ENCODE measurements around the gene PDZRN3. TPM values are rescaled to one million over a fixed set of nuclear protein-coding genes. Genes with fewer than 3 reads are reported as not detected.

Gene PDZRN3
- total RNA-seq, 1 donor from 2014 or later, result 1.3 TPM

GRCh38 chr3:73618461-73618860 is 6.3 kb downstream of the PDZRN3 start:
- TF ChIP-seq CTCF (IDR thresholded peaks at IDR 0.05; ENCODE audit: unreplicated experiment), result no peak
- H3K27me3 Mint-ChIP-seq (ENCODE audit: unreplicated experiment), result peaks cover 8% of the 10 kb centered on the region
- no peaks in the 10 kb centered on the region for H3K4me1 Mint-ChIP-seq (ENCODE audit: unreplicated experiment)
- H3K9me3 Mint-ChIP-seq (ENCODE audit: unreplicated experiment), result no peaks in the 10 kb centered on the region
- no peak for DNase-seq (ENCODE audit: low spot score)
- H3K27ac Mint-ChIP-seq (ENCODE audit: unreplicated experiment), result no peak overlapping the region
- no peak overlapping the region for H3K4me3 Mint-ChIP-seq (ENCODE audit: unreplicated experiment)
- H3K36me3 Mint-ChIP-seq (ENCODE audit: low read depth, unreplicated experiment), result no peaks in the 10 kb centered on the region

- H3K27ac Mint-ChIP-seq (ENCODE audit: unreplicated experiment), result no peak overlapping the region
- H3K4me1 Mint-ChIP-seq (ENCODE audit: unreplicated experiment), result no peaks in the 10 kb centered on the region
- peaks cover 6% of the 10 kb centered on the region for H3K27me3 Mint-ChIP-seq (ENCODE audit: unreplicated experiment)
- H3K4me3 Mint-ChIP-seq (ENCODE audit: unreplicated experiment), result no peak overlapping the region
- H3K36me3 Mint-ChIP-seq (ENCODE audit: low read depth, unreplicated experiment), result no peaks in the 10 kb centered on the region
- no peak for DNase-seq (ENCODE audit: low spot score)
- TF ChIP-seq CTCF (IDR thresholded peaks at IDR 0.05; ENCODE audit: unreplicated experiment), result no peak
- no peaks in the 10 kb centered on the region for H3K9me3 Mint-ChIP-seq (ENCODE audit: unreplicated experiment)
Observed at GRCh38 chr3:73616056-73616455, 8.7 kb downstream of the PDZRN3 start.

- H3K4me3 Mint-ChIP-seq (ENCODE audit: unreplicated experiment), result no peak overlapping the region
- DNase-seq (ENCODE audit: low spot score), result no peak
- H3K27ac Mint-ChIP-seq (ENCODE audit: unreplicated experiment), result no peak overlapping the region
- H3K4me1 Mint-ChIP-seq (ENCODE audit: unreplicated experiment), result no peaks in the 10 kb centered on the region
- H3K27me3 Mint-ChIP-seq (ENCODE audit: unreplicated experiment), result peaks cover 4% of the 10 kb centered on the region
- no peaks in the 10 kb centered on the region for H3K36me3 Mint-ChIP-seq (ENCODE audit: low read depth, unreplicated experiment)
- TF ChIP-seq CTCF (IDR thresholded peaks at IDR 0.05; ENCODE audit: unreplicated experiment), result no peak
- H3K9me3 Mint-ChIP-seq (ENCODE audit: unreplicated experiment), result no peaks in the 10 kb centered on the region
Observed at GRCh38 chr3:73614419-73614818, 10.3 kb downstream of the PDZRN3 start.

- Mint-ChIP-seq H3K27me3 (ENCODE audit: unreplicated experiment) (no peaks in the 10 kb centered on the region), H3K9me3 (ENCODE audit: unreplicated experiment) (no peaks in the 10 kb centered on the region), H3K4me3 (ENCODE audit: unreplicated experiment) (no peak overlapping the region), H3K4me1 (ENCODE audit: unreplicated experiment) (no peaks in the 10 kb centered on the region), H3K27ac (ENCODE audit: unreplicated experiment) (no peak overlapping the region), H3K36me3 (ENCODE audit: low read depth, unreplicated experiment) (no peaks in the 10 kb centered on the region)
- DNase-seq (ENCODE audit: low spot score), result no peak
- TF ChIP-seq CTCF (IDR thresholded peaks at IDR 0.05; ENCODE audit: unreplicated experiment), result no peak
Observed at GRCh38 chr3:73611176-73611575, 13.6 kb downstream of the PDZRN3 start.

GRCh38 chr3:73610493-73610892 is 14.2 kb downstream of the PDZRN3 start:
- Mint-ChIP-seq H3K4me1 (ENCODE audit: unreplicated experiment) (no peaks in the 10 kb centered on the region), H3K9me3 (ENCODE audit: unreplicated experiment) (no peaks in the 10 kb centered on the region), H3K27me3 (ENCODE audit: unreplicated experiment) (no peaks in the 10 kb centered on the region), H3K4me3 (ENCODE audit: unreplicated experiment) (no peak overlapping the region), H3K36me3 (ENCODE audit: low read depth, unreplicated experiment) (no peaks in the 10 kb centered on the region), H3K27ac (ENCODE audit: unreplicated experiment) (no peak overlapping the region)
- TF ChIP-seq CTCF (IDR thresholded peaks at IDR 0.05; ENCODE audit: unreplicated experiment), result no peak
- DNase-seq (ENCODE audit: low spot score), result no peak
